NCI-H1105 treated with DMSO at 0.1 percent for 48 hours (cell line): Measurements from ENCODE around the gene MTPN.

Source experiments
- DNase-seq: peaks from one replicate; lab custom pipeline; 2025; lab: John Stamatoyannopoulos, UW

The MTPN gene, protein sequence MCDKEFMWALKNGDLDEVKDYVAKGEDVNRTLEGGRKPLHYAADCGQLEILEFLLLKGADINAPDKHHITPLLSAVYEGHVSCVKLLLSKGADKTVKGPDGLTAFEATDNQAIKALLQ

DNA sequence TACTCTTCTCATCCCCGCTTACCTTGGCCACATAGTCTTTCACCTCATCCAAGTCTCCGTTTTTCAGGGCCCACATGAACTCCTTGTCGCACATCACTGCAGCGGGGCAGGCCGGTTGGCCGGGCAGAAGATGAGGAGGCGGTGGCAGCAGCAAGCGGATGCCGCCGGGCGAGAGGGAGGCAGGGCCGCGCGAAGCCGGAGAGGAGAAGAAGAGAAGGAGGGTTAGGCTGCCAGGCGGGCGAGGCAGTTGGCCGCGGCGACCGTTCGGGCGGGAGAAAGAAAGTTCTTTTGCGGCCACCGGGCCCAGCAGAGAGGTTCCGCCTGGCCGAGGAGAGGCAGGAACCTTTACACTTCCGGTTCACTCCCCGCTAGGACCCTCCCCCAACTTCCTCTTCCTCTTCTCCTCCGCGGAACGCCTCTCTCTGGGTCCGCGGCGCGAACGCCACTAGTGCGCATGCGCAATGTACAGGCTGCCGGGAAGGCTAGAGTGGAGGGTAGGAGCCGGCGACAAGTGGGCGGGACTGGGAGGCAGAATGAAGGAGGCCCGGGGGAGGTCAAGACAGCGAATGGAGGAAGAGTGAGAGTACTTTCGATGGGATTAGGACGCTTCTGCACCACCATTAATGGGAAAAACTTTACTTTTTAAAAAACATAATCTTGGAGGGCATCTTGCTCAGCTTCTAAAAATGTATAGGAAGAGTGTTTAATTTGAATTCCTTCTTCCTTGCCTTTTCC lies at the start of gene MTPN:
MTPN (minus strand) TSS at position 353 of the 735 bp plus-strand sequence; CDS start at position 94, 259 bp downstream.
- DNase-seq = peak; percentile 98

DNA sequence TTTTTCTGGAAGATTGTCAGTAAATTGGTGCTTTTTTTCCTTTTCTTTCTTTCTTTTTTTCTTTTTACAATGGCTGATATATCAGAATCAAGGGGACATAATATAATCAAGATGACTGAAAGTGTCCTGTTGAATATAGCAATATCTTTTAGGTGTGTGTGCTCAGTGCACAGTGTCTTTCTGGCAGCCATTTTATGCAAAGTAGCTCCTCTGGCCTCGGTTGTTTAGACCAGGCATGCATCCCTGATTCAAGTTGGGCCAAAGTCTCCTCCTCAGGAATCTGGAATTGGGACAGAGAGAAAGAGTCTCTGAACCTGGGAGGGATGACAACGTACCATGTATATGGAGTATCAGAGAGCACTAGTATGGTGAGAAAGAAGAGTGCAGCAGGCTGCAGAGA lies 49.0 kb upstream of the MTPN start:
- no peak for DNase-seq

DNA sequence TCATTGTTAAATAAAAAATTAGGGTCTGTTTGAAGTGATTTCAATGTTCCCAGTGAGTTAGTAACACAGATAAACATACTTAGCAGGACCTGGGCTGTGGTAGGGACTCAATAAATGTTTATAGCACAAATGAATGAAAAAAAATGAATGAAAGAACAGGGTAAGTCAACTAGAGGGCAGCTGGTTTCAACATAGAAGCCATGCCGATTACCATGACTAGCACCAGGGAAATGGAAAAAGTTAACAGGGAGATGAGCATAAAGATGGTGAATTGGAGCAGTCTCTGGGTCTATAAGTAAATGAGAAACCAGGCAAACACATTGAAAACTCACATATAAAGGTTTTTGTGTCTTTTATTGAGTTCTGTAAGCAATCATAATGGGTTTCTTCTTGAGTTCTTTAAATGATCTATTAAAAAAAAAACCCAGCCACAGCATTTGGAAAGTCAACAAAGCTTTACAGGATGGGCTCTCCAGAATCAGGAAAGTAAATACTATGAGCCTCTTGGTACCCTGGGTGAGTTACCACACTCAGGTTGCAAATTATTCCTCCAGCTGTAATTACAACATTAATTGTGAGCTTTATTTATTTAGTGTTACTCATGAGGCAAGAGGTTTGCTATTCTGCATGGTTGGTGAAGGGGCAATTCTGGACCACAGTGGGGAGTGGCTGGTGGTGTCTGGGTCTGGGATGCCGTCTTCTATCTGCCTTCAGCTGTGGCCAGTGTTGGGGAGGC lies 46.1 kb upstream of the MTPN start:
- DNase-seq = peak; percentile 95

DNA sequence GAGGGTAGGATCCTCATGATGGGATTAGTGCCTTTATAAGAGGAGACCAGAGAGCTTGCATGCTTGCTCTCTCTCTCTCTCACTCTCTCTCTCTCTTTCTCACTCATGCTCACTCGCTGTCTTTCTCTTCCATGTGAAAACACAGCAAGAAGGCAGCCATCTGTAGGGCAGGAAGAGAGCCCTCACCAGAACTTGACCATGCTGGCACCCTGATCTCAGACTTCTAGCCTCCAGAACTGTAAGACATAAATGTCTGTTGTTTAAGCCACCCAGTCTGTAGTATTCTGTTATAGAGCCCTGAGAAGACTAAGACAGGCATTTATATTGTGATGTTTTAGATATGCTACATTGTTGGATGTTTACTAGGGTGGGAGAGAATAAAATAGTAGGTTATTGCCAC lies 43.4 kb upstream of the MTPN start:
- no peak for DNase-seq

DNA sequence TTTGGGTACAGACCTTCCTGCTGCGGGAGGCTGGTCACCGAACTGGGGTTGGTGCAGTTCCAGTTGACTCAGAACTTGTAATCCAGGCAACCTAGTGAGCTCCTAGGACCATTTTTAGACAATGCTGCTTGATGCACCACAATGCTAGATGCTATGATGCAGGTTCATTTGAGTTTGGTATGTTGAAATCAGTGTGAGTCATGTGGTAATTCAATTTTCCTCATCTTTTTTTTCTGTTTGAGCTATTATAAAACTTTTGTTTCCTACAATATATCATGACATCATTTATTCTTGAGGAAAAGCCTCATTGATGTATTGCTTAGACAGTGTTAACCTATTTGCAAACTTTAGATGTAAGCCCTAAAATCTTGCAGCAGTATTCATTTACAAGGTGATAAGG lies 40.9 kb upstream of the MTPN start:
- DNase-seq = no peak

DNA sequence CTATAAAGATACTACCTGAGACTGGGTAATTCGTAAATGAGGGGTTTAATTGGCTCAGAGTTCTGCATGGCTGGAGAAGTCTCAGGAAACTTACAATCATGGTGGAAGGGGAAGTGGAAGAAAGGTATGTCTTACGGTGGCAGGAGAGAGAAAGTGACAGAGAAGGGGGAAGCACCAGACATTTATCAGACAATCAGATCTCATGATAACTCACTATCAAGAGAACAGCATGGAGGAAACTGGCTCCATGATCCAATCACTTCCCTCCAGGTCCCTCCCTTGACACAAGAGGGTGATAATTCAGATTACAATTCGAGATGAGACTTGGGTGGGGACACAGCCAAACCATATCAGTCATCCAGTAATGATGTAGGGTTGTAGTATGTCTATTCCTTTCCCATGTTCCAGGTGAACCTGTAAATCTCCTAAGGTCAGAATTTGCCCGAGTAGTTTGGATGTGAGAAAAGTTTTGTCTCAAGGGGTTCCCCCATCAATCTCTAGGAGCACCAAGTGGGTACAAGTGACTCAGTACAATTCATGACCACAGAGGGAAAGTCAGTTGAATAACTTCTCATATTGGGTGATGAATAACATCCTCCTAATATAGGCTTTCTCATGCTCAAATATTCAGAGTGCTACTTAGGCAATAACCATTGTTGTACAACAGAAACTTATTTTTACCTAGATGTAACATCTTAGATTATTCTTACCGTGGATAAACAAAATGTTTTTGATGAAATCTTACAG lies 39.7 kb upstream of the MTPN start:
- no peak for DNase-seq

DNA sequence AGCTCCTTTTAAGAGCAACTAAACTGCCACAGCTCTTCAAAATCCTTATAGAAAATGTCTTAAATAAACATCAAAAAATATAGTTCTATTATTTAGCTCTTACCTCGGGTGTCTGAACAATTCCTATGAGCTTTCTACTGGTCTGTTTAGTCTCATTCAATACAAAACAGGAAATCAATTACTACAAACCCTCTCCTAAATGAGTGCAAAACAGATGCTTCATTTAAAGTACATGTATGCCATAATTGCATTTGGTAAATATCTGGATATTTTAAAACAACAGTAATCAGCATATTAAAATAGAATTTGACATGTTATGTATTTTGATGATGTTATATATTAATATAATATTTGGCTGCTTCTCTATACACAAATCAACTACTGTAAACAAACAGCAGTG lies 38.5 kb upstream of the MTPN start:
- DNase-seq = no peak

DNA sequence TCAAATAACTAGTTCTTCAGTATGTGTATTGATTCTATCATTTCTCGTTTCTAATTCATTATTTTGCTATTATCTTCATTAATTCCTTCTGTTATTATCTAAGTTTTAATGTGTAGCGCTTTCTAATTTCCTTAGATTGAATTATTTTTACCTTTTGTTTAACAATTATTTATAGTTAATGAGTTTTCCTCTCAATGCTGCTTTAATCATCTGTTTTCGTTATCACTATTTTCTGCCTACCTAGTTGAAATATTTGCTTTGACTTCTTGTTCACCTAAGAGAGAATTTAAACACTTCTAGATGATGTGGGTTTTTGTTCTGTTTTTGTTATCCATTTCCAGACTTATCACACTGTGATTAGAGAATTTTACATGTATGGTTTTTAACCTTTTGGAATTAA lies 37.5 kb upstream of the MTPN start:
- DNase-seq = no peak

DNA sequence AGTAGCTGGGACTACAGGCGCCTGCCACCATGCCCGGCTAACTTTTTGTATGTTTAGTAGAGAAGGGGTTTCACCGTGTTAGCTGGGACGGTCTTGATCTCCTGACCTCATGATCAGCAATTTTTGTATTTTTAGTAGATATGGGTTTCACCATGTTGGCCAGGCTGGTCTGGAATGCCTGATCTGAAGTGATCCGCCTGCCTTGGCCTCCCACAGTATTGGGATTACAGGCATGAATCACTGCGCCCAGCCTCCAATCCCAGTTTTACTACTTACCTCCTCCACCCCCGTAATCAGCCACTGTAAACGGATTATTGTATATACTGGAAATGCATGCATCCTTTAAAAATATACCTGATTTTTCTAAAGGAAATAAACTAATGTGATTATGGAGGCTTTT lies 35.1 kb upstream of the MTPN start:
- no peak for DNase-seq

DNA sequence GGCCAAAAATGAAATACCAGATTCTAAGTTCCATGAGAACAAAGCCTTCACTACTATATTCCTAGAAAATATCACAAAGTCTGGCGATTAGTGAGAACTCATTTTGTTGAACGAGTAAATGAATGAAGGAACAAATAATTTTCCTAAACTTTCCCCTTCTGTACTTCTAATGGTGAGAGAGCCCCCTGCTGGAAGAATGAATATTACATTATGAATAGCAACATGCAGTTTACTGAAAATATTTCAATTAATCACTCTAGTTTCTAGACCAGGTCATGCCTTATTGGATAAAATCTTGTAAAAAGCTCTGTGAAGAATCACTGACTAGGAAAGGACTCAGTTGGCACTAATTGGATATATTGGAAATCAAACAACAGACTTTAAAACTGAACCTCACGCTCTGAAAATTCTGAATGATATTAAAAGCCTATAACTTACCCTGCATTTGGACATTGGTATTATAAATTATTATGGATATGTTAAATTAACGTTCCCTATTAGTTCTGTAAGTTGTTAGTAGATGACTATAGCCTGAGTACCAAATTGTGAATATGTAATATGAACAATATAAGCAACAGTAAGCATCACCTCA lies 32.4 kb upstream of the MTPN start:
- peak; percentile 54 for DNase-seq

DNA sequence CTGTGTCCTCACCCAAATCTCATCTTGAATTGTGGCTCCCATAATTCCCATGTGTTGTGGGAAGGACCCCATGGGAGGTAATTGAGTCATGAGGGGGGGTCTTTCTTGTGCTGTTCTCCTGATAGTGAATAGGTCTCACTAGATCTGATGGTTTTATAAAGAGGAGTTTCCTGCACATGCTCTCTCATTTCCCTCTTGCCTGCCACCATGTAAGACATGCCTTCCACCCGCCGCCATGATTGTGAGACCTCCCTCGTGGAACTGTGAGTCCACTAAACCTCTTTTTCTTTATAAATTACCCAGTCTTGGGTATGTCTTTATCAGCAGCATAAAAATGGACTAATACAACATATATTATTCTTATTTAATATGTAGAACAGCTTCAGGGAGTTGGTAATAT lies 29.0 kb upstream of the MTPN start:
- no peak for DNase-seq

DNA sequence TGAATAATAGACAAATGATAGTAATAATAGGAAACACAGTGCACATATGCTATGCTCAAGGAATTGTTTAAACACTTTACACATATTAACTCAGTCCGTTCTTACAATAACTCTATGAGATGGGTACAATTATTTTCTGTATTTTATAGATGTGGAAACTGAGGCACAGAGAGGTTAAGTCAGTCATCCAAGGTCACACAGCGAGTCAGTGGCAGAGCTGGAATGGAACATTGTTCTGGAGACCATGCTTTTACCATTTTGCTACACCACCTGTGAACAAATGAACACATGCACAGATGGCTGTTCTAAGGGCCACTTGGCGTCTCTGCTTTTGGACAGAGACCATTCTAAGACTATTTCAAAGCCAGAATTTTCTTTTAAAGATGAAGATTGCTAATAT lies 26.9 kb upstream of the MTPN start:
- no peak for DNase-seq

DNA sequence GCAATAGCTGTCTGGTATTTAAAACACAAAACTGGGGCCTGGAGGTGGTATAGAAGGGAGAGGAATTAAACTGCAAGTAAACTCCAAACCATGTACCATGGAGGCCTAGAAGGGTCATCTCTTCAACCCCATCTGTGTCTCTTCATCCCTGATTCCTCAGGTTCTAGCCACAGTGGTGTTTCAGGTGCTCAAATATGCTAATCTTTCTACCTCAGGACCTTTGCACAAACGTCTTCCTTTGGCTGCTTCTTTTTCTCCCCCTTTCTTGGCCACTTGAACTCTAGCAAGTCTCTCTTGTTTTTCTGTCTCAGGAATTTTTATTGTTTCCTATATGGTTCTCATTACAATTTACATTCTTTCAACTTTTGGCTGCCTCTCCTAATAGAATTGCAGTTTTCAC lies 25.6 kb upstream of the MTPN start:
- no peak for DNase-seq

DNA sequence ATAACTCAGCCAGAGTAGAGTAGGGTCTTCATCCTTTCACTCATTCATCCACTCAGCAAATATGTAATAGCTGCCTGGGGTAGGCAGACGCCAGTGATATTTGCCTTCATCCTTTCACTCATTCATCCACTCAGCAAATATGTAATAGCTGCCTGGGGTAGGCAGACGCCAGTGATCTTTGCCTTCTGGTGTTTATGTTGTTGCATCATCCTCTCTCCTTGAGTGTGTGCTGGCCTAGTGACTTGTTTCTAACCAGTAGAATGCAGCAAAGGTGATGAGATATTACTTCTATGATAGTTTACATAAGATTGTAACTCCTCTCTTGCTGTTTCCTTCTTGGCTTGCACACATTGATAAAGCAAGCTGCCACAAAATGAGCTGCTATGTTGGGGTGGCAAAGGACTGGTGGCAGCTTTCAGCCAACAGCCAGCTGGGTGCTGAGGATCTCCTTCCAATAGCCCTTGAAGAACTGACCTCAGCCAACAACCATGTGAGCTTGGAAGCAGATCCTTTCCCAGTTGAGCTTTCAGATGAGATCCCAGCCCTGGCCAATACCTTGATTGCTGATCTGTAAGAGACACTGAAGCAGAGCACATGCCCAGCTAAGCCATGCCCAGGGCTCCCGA lies 23.2 kb upstream of the MTPN start:
- DNase-seq = no peak

DNA sequence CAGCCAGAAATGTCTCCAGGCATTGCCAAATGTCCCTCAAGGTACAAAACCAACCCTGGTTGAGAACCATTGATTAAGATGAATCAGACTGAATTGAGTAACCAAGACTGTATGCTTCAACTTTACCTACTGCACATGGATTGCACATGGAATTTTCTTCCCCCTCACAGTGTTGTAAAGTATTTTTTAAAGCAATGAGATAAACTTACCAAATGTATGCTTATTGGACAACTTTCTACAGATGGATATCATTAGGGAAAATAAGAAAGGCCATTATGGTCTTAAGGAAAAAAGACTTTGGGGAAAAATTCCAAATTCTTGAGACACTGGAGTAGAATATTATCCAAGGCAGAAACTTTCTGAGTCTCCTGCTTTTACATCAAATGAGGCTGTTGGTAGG lies 20.9 kb upstream of the MTPN start:
- DNase-seq = no peak

DNA sequence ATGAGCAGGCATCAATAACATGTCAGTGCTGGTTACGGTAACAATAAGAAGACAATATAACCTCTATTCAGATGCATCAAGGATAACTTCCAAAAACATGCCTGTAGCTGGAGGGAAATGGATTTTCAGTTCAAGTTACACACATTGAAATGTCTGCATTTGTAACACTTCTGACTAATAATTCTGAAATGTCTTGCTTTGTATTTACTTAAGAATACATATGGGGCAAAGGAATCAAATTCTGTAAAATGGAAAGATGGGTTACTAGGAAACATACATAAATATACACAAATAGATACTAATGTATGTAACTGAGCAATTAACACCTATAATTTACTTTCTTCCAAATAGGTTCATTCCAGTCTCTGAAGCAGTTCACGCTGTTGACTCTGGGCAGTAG lies 18.6 kb upstream of the MTPN start:
- DNase-seq = no peak

DNA sequence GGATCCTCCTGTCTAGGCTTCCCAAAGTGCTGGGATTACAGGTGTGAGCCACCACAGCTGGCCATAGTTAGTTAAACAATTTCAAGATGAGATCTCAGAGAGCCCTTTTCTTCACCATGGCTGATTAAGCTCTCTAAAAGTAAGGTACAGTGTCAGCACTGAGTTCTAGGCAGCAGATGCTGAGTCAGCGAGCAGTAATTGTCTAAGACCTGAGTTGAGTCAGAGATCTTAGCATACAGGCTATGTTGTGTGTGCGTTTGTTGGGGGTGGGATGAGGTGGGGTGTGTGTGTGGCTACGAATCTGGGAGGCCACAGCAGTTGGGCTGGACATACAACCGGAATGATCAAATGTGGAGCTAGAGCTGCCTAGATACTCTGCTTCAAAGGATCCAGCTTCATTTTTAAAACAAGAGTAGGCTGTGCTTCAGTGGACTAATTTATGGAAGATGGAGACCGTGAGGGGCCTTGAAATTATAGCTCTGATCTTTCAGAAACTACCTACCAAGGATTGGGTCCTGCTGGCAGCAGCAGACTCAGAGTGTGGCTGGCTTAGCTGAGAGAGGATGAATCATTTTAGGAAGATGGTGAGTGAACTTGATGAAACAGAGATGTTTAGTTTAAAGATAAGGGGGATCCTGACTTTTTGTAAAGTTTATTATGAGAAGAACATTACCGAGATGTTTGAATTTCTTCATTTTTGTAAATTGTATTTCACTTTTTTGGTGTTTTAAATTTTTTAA lies 17.5 kb upstream of the MTPN start:
- DNase-seq = no peak

DNA sequence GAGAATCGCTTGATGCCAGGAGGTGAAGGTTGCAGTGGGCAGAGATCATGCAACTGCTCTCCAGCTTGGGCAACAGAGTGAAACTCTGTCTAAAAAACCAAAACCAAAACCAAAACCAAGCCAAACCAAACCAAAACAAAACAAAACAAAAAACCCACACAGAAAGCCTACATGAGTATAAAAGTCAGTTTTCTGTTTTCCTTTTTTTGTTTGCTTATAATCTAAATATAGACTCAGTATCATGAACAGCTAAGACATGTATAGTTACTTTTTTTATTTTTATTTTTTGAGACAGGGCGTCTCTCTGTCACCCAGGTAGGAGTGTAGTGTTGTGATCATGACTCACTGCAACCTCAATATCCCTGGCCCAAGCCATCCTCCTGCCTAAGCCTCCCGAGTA lies 16.8 kb upstream of the MTPN start:
- DNase-seq = no peak

DNA sequence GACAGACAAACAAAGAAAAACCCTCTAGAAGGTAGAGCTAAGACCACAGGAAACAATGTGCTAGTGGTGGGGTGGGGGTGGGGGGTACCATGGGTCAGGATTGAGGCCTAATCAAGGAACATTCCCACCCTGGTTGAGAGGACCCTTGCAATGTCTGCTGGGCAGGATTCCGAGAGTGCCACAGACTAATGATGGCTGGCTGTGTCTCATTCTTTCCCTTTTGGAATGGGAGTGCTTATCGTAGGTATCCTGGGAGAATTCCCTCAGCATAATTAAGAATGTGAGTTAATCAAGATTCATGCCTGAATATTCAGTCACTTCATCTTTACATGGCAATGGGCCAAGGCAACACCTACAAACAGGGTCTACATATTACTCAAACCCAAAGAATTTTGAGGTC lies 14.7 kb upstream of the MTPN start:
- DNase-seq = no peak

DNA sequence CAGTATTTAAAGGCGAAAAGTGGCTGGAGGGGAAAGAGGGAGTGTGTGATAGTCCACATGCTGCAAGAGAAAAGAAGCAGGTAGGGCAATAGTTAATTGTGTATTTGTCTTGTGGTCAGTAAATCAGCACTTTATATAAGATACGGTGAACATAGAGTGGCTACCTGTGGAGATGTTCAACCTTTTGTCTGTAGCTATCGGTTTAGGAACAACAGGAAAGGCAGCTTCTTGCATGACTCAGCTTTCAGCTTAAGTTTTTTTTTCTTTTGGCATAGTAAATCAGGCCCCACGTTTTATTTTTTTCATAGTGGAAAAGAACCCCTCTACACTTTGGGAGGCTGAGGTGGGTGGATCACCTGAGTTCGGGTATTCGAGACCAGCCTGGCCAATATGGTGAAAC lies 14.2 kb upstream of the MTPN start:
- DNase-seq = no peak

DNA sequence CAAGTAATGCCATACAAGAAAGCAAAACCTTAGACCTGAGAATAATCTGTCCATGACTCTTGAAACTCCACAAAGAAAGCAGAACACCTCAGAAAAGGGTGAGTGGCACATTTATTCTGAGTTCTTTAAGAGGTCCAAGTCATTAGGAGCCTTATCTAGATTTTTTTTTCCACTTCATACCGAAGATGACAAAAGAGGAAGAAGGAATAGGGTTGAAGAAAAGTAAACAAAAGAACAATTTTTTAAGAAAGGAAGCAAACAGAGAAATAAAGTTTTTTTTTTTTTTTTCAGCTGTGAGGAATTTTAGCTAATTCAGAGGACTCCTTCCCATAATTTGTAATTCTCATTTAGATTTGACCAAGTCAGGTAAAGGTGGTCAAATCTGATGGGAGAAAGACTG lies 13.1 kb upstream of the MTPN start:
- no peak for DNase-seq
